GM23338 (cell line): ENCODE results near the gene IKZF3. TPM values are rescaled to one million over a fixed set of nuclear protein-coding genes. Genes with fewer than 3 reads are reported as not detected.
A peak's percentile ranks its signal among the peaks of the same experiment; 100 is the strongest.

Experiments
- ATAC-seq: fragments of 200-7000 bp; cut with Tn5 transposase; 3 replicates; pipeline ENCODE4 v1.9.1; 2020
- DNase-seq: peaks from one replicate; pipeline ENCODE4 v3.0.0-alpha.2; 2015; ENCODE audit warnings: low spot score
- H2AFZ ChIP-seq: fragments of 200-600 bp; sonication (generic); 2 replicates; pipeline ENCODE4 v1.8.0; 2016; ENCODE audit warnings: antibody characterized with exemption, mild to moderate bottlenecking, moderate library complexity
- H3F3A ChIP-seq: fragments of 200-600 bp; sonication (generic); replicated peaks from 2 replicates; pipeline ENCODE4 v1.8.0; 2017; ENCODE audit warnings: antibody characterized with exemption, mixed run types, low read depth
- H3K27ac ChIP-seq: fragments of 200-600 bp; sonication (generic); 2 replicates; pipeline ENCODE4 v1.6.1; 2016; ENCODE audit warnings: low read depth
- H3K27me3 ChIP-seq: fragments of 200-600 bp; sonication (generic); 2 replicates; pipeline ENCODE4 v1.8.0; 2016; ENCODE audit warnings: mild to moderate bottlenecking, mixed run types, moderate library complexity; ENCODE audit not compliant: insufficient read depth
- H3K36me3 ChIP-seq: fragments of 200-600 bp; sonication (generic); 2 replicates; pipeline ENCODE4 v1.8.0; 2016; ENCODE audit warnings: mild to moderate bottlenecking; ENCODE audit not compliant: insufficient read depth
- H3K4me1 ChIP-seq: fragments of 200-600 bp; sonication (generic); 2 replicates; pipeline ENCODE4 v1.8.0; 2016; ENCODE audit warnings: mild to moderate bottlenecking, moderate library complexity; ENCODE audit not compliant: insufficient read depth
- H3K4me2 ChIP-seq: fragments of 200-600 bp; sonication (generic); 2 replicates; pipeline ENCODE4 v1.7.1; 2017; ENCODE audit warnings: mixed run types
- H3K4me3 ChIP-seq: fragments of 200-600 bp; sonication (generic); 2 replicates; pipeline ENCODE4 v1.6.1; 2016; ENCODE audit warnings: mixed run types
- H3K79me2 ChIP-seq: fragments of 200-600 bp; sonication (generic); replicated peaks from 2 replicates; pipeline ENCODE4 v1.8.0; 2017; ENCODE audit warnings: mild to moderate bottlenecking; ENCODE audit not compliant: insufficient read depth
- H3K9me2 ChIP-seq: fragments of 200-600 bp; sonication (generic); 2 replicates; pipeline ENCODE4 v1.8.0; 2017; ENCODE audit not compliant: insufficient read depth
- H4K20me1 ChIP-seq: fragments of 200-600 bp; sonication (generic); replicated peaks from 2 replicates; pipeline ENCODE4 v1.8.0; 2017; ENCODE audit warnings: mild to moderate bottlenecking; ENCODE audit not compliant: insufficient read depth
- H3K27ac Mint-ChIP-seq: 2 replicates; pipeline ENCODE4 v1.8.0; 2020; ENCODE audit warnings: inconsistent platforms, mild to moderate bottlenecking, moderate library complexity, mixed read lengths
- H3K27me3 Mint-ChIP-seq: 3 replicates; pipeline ENCODE4 v1.8.0; 2022; ENCODE audit warnings: low read depth, mild to moderate bottlenecking, moderate library complexity, mixed read lengths, inconsistent platforms; ENCODE audit not compliant: insufficient read depth, poor library complexity
- H3K36me3 Mint-ChIP-seq: 3 replicates; pipeline ENCODE4 v1.8.0; 2021; ENCODE audit warnings: low read depth, mild to moderate bottlenecking, inconsistent platforms, moderate library complexity, mixed read lengths
- H3K4me1 Mint-ChIP-seq: 3 replicates; pipeline ENCODE4 v1.8.0; 2020; ENCODE audit warnings: mild to moderate bottlenecking, inconsistent platforms, mixed read lengths
- H3K4me3 Mint-ChIP-seq: 3 replicates; pipeline ENCODE4 v1.8.0; 2021; ENCODE audit warnings: moderate library complexity, mild to moderate bottlenecking, inconsistent platforms, mixed read lengths
- H3K9me3 Mint-ChIP-seq: 3 replicates; pipeline ENCODE4 v1.8.0; 2020; ENCODE audit warnings: moderate library complexity, mild to moderate bottlenecking, inconsistent platforms, mixed read lengths
- CREB1 ChIP-seq: fragments of 250-450 bp; sonication (Bioruptor Pico); IDR thresholded peaks from 2 replicates; pipeline ENCODE4 v1.5.0; 2020; ENCODE audit warnings: low read depth, mild to moderate bottlenecking, moderate library complexity
- EZH2 ChIP-seq: fragments of 200-600 bp; sonication (generic); IDR thresholded peaks from one replicate; pipeline ENCODE4 v1.8.0; 2017; ENCODE audit warnings: antibody characterized with exemption, mild to moderate bottlenecking, low read depth; ENCODE audit not compliant: unreplicated experiment
- JUNB ChIP-seq: IDR thresholded peaks from one replicate; pipeline ENCODE4 v1.6.1; 2016; ENCODE audit warnings: antibody characterized with exemption; ENCODE audit not compliant: unreplicated experiment
- POLR2AphosphoS5 ChIP-seq: IDR thresholded peaks from 2 replicates; pipeline ENCODE4 v1.6.1; 2016; ENCODE audit warnings: antibody characterized with exemption, low read depth
- STAT1 ChIP-seq: IDR thresholded peaks from one replicate; pipeline ENCODE4 v1.6.1; 2016; ENCODE audit warnings: antibody characterized with exemption; ENCODE audit not compliant: unreplicated experiment
- ZNF114 ChIP-seq: fragments of 250-450 bp; sonication (Bioruptor Pico); IDR thresholded peaks from 2 replicates; pipeline ENCODE4 v1.5.0; 2020; ENCODE audit warnings: mild to moderate bottlenecking, moderate library complexity
- ZNF331 ChIP-seq: fragments of 250-450 bp; sonication (Bioruptor Pico); IDR thresholded peaks from 2 replicates; pipeline ENCODE4 v1.5.0; 2020; ENCODE audit warnings: low read depth, mild to moderate bottlenecking, moderate library complexity
- polyA plus RNA-seq: library from polyadenylated mRNA; unstranded; fragments of >200 nt; fragmentation: Nextera tagmentation; extraction: Ambion mirVana; gene quantifications from 2 replicates; pipeline ENCODE4 v1.2.1, GENCODE V29; 2016
- total RNA-seq: library from RNA; depleted of rRNA; stranded (reverse); fragments of >200 nt; shearing (Covaris generic); gene quantifications from 2 replicates; pipeline ENCODE4 v1.2.3, GENCODE V29; 2014
- TF ChIP-seq, protein P1 (sequence below): IDR thresholded peaks from 2 replicates; pipeline ENCODE4 v1.6.1; 2016; ENCODE audit warnings: antibody characterized with exemption
- TF ChIP-seq, protein P2 (sequence below), 2 experiments: fragments of 200-600 bp in 1 of 2; sonication (generic) in 1 of 2; conservative IDR thresholded peaks; 2 replicates each; pipeline versions ENCODE4 v1.5.1 to v1.6.1; 2016 to 2017; ENCODE audit warnings: antibody characterized with exemption in 2 of 2, low read depth in 2 of 2, mild to moderate bottlenecking in 2 of 2, moderate library complexity in 1 of 2

The IKZF3 gene
- total and polyA plus RNA-seq, 2 experiments from 2014 or later = 0.11 to 0.76 TPM

DNA sequence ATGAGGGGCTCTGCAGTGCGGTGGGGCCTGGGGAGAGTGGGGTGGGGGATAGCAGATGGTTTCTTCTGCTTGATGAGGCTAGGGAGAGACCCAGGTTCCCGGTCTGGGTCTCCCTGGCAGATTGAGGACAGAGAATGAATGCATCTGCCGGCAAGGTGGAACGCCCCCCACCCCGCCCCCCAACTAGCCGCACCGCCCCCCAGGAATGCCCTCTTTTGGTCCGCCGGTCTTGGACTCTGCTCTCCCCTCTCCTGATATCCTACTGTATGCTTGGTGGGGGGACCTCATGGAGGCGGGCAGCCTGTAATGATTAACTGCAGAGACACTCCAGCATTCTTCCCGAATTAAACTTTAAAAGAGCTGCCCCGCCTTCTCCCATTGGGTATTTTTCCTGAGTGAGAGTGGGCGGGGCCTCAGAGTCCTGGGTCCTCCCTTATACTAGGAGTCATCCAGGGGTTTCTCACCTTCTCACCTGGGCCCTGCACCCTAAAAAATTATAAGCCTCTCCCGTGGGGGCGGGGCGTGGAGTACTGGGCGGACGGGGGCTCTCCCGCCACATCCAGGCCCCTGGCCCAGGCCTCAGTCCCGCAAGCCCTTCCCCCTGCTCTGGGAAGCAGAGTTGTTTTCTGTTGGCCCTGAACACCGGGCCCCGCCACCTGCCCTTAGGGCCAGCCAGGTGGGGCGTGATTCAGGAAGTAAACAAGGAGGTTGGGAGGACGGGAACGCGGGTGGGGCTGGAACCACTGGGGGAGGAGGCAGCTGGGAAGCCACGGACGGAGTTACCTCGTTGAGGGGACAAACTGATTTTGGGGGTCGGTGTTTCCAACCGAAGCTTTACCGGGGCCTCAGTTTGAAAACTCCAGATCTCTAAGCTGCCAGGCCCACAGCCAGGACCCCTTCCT lies 124.9 kb downstream of the IKZF3 start:
- Histone ChIP-seq H3K79me2 (peaks cover 18% of the 10 kb centered on the region), H2AFZ (no peak overlapping the region), H3K36me3 (no peaks in the 10 kb centered on the region), H3K4me1 (peaks cover 33% of the 10 kb centered on the region), H3K27me3 (no peaks in the 10 kb centered on the region), H3K27ac (peak overlapping the region; percentile 97), H3K4me3 (peak overlapping the region; percentile 98), H4K20me1 (no peaks in the 10 kb centered on the region), H3K9me2 (no peaks in the 10 kb centered on the region), H3K4me2 (peak overlapping the region; percentile 100), H3F3A (peaks cover 22% of the 10 kb centered on the region)
- TF ChIP-seq POLR2AphosphoS5 = peak; percentile 60
- no peak for TF ChIP-seq EZH2
- peak overlapping the region; percentile 96 for H3K27ac Mint-ChIP-seq
- ATAC-seq (peak; percentile 29), DNase-seq (peak; percentile 93)
- H3K36me3 Mint-ChIP-seq = peaks cover 14% of the 10 kb centered on the region
- peaks cover 22% of the 10 kb centered on the region for H3K27me3 Mint-ChIP-seq
- H3K4me3 Mint-ChIP-seq = peak overlapping the region; percentile 88
- H3K4me1 Mint-ChIP-seq = peaks cover 41% of the 10 kb centered on the region
- no peaks in the 10 kb centered on the region; the same call in 2 of the 3 replicates for H3K9me3 Mint-ChIP-seq

DNA sequence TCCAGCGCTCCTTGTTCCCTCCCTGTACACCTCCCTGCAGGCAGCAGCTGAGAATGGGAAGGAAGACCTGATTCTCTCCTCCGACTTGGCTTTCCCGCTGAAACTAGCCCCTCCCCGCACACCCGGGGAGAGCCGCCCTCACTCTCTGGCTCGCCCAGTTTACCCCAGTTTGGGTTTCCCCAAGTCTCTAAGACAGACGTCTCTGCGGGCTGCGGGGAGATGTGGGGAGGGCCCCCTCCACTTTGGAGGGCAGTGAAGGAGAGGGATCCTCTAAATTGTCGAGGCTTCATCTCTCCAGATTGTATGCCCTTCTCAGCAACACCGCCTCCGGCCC lies 125.6 kb downstream of the IKZF3 start:
- Histone ChIP-seq H3K79me2 (peaks cover 18% of the 10 kb centered on the region), H3F3A (peaks cover 22% of the 10 kb centered on the region), H3K4me1 (peaks cover 33% of the 10 kb centered on the region), H3K36me3 (no peaks in the 10 kb centered on the region), H3K27me3 (no peaks in the 10 kb centered on the region), H3K27ac (peak overlapping the region; percentile 96), H3K9me2 (no peaks in the 10 kb centered on the region), H3K4me3 (peak overlapping the region; percentile 98), H3K4me2 (peak overlapping the region; percentile 100), H4K20me1 (no peaks in the 10 kb centered on the region), H2AFZ (peak overlapping the region; percentile 80; the same call in 1 of the 2 replicates)
- TF ChIP-seq POLR2AphosphoS5 (no peak), JUNB (no peak), ZNF331 (CRISPR knock-in tag) (no peak)
- TF ChIP-seq, protein P1, sequence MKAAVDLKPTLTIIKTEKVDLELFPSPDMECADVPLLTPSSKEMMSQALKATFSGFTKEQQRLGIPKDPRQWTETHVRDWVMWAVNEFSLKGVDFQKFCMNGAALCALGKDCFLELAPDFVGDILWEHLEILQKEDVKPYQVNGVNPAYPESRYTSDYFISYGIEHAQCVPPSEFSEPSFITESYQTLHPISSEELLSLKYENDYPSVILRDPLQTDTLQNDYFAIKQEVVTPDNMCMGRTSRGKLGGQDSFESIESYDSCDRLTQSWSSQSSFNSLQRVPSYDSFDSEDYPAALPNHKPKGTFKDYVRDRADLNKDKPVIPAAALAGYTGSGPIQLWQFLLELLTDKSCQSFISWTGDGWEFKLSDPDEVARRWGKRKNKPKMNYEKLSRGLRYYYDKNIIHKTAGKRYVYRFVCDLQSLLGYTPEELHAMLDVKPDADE = no peak
- no peaks in the 10 kb centered on the region; the same call in 2 of the 3 replicates for H3K9me3 Mint-ChIP-seq
- ATAC-seq = peak; percentile 12
- H3K4me3 Mint-ChIP-seq = peak overlapping the region; percentile 88
- H3K36me3 Mint-ChIP-seq = peaks cover 8% of the 10 kb centered on the region
- peak overlapping the region; percentile 90 for H3K27ac Mint-ChIP-seq
- H3K27me3 Mint-ChIP-seq = peaks cover 20% of the 10 kb centered on the region
- peak; percentile 79 for DNase-seq
- peaks cover 41% of the 10 kb centered on the region for H3K4me1 Mint-ChIP-seq

DNA sequence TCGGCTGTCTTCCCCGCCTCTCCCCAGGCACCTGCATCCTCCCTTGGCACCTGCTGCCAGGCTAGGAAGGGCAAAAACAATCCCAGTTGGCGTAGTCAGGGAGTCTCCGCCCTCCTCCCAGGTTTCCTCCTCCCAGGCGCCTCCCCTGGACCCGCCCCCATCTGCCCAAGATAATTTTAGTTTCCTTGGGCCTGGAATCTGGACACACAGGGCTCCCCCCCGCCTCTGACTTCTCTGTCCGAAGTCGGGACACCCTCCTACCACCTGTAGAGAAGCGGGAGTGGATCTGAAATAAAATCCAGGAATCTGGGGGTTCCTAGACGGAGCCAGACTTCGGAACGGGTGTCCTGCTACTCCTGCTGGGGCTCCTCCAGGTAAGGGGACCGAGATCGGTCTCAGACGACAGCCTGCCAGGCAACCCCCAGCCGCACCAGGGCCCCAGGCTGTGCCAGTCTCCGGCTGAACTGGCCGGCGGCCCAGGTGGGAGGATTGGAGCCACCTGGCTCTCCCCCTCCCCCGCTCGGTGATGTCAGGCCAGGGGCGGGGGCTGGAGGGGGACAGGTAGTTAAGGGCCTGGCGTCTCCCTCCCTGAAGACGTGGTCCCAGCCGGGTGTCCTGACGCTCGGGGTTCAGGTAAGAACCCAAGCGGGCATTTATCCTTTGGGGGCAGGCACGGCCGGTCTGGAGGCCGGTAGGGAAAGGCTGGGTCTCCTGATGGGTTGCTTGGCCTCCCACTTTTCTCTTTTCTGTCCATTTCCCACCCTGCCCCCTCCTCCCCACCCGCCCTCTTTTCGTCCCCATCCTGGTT lies 126.1 kb downstream of the IKZF3 start, which contains the start of gene GRB7:
TSS of gene GRB7 (plus strand) at position 179 of the 808 bp plus-strand sequence. CDS start 4,364 bp downstream, outside the sequence.
- TF ChIP-seq, protein P2, sequence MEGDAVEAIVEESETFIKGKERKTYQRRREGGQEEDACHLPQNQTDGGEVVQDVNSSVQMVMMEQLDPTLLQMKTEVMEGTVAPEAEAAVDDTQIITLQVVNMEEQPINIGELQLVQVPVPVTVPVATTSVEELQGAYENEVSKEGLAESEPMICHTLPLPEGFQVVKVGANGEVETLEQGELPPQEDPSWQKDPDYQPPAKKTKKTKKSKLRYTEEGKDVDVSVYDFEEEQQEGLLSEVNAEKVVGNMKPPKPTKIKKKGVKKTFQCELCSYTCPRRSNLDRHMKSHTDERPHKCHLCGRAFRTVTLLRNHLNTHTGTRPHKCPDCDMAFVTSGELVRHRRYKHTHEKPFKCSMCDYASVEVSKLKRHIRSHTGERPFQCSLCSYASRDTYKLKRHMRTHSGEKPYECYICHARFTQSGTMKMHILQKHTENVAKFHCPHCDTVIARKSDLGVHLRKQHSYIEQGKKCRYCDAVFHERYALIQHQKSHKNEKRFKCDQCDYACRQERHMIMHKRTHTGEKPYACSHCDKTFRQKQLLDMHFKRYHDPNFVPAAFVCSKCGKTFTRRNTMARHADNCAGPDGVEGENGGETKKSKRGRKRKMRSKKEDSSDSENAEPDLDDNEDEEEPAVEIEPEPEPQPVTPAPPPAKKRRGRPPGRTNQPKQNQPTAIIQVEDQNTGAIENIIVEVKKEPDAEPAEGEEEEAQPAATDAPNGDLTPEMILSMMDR (conservative IDR thresholded peaks at IDR 0.05; ENCODE audit: low read depth in 2 of 2) = no peak
- TF ChIP-seq ZNF114 = no peak
- TF ChIP-seq POLR2AphosphoS5 = peak; percentile 43
- TF ChIP-seq CREB1 (CRISPR knock-in tag) = peak; percentile 80
- no peak for TF ChIP-seq STAT1
- no peaks in the 10 kb centered on the region for H4K20me1 ChIP-seq
- peak within 1 kb of the TSS; percentile 96 for H3K27ac ChIP-seq
- Mint-ChIP-seq H3K4me3 (peak within 1 kb of the TSS; percentile 88), H3K27me3 (peaks cover 18% of the 10 kb centered on the region), H3K4me1 (peaks cover 41% of the 10 kb centered on the region), H3K9me3 (no peaks in the 10 kb centered on the region; the same call in 2 of the 3 replicates), H3K36me3 (0 out of 3 replicates have a peak, but pooled peaks cover 3% of the 10 kb centered on the region), H3K27ac (peak within 1 kb of the TSS; percentile 90)
- ATAC-seq = peak; percentile 27
- H3K36me3 ChIP-seq = no peaks in the 10 kb centered on the region
- H3K79me2 ChIP-seq = peaks cover 18% of the 10 kb centered on the region
- peak within 1 kb of the TSS; percentile 93 for H2AFZ ChIP-seq
- DNase-seq = peak; percentile 82
- H3F3A ChIP-seq = peaks cover 22% of the 10 kb centered on the region
- H3K4me1 ChIP-seq = peaks cover 33% of the 10 kb centered on the region
- H3K27me3 ChIP-seq = no peaks in the 10 kb centered on the region
- H3K9me2 ChIP-seq = no peaks in the 10 kb centered on the region
- peak within 1 kb of the TSS; percentile 98 for H3K4me3 ChIP-seq
- H3K4me2 ChIP-seq = peak within 1 kb of the TSS; percentile 100
